Ovary (tissue), 9 donors: ENCODE results near the gene CHRND. TPM values are rescaled to one million over a fixed set of nuclear protein-coding genes. Genes with fewer than 3 reads are reported as not detected.

Experiments used
- DNase-seq, 5 donors: peaks; one replicate each; pipeline ENCODE4 v3.0.0-alpha.2; 2019 to 2020
- H3K27ac ChIP-seq, 2 donors: fragments of 200-600 bp; one replicate each; pipeline versions ENCODE4 v1.5.1 to v1.8.0; 2019 to 2022
- H3K27me3 ChIP-seq: fragments of 200-600 bp; one replicate; pipeline ENCODE4 v1.8.0; 2022
- H3K36me3 ChIP-seq: fragments of 200-600 bp; sonication (generic); one replicate; pipeline ENCODE4 v1.5.1; 2019
- H3K4me1 ChIP-seq: one replicate; pipeline ENCODE4 v1.8.1; 2013; ENCODE audit warnings: mild to moderate bottlenecking, moderate library complexity; ENCODE audit not compliant: insufficient read depth
- H3K4me3 ChIP-seq: fragments of 200-600 bp; sonication (generic); one replicate; pipeline ENCODE4 v1.5.1; 2017
- H3K9me3 ChIP-seq, 2 donors: fragments of 200-600 bp in 1 of 2; sonication (generic) in 1 of 2; one replicate each; pipeline versions ENCODE4 v1.5.1 to v1.8.1; 2013 to 2019; ENCODE audit warnings: mild to moderate bottlenecking in 1 of 2, moderate library complexity in 1 of 2
- EP300 ChIP-seq: sonication (generic); formaldehyde crosslinking; IDR thresholded peaks from one replicate; pipeline ENCODE4 v1.6.1; 2017; ENCODE audit warnings: antibody characterized with exemption
- POLR2A ChIP-seq: fragments of 450-650 bp; IDR thresholded peaks from one replicate; pipeline ENCODE4 v1.6.1; 2017; ENCODE audit warnings: antibody characterized with exemption, mild to moderate bottlenecking, moderate library complexity
- WGBS, 3 donors: extraction: QIAGEN DNeasy Blood & Tissue Kit in 1 of 3; methylation state at CpG; one replicate each; pipeline versions ENCODE4 v1.1.5 to v1.1.7; 2013 to 2017; 5-methylcytosine and 5-hydroxymethylcytosine counted together
- intact Hi-C, 4 donors: fragments of 100-400 bp; cut with DNase I; formaldehyde crosslinking; loops; one replicate each; pipeline versions ENCODE4 v1.11.0 to v1.15.1; 2022 to 2023
- polyA plus RNA-seq, 2 donors: library from polyadenylated mRNA; stranded (reverse); fragments of 200-250 nt in 1 of 2; fragments of 350-450 nt in 1 of 2; fragmentation: Illumina TruSeq in 1 of 2; extraction: RNeasy Lipid Tissue Mini Kit (QIAGEN cat#74804) in 1 of 2; gene quantifications; one replicate each; pipeline ENCODE4 v1.2.3, GENCODE V29; 2013 to 2014
- total RNA-seq, 7 donors: library from RNA; depleted of rRNA in 2 of 7; stranded (reverse); fragments of >200 nt in 2 of 7; fragmentation: NEBNext Ultra II Directional in 3 of 7; extraction: Animal tissue kit (Norgen Biotek cat#: 25700) in 3 of 7; gene quantifications; one replicate each; pipeline versions ENCODE4 v1.1.0 to v1.2.4, GENCODE V29; 2016 to 2023
- TF ChIP-seq, protein P1 (sequence below), 3 donors: fragments of 450-650 bp in 2 of 3; fragments of 200-600 bp in 1 of 3; IDR thresholded peaks; one replicate each; pipeline versions ENCODE4 v1.5.1 to v1.8.0; 2016 to 2022; ENCODE audit warnings: antibody characterized with exemption in 3 of 3, mild to moderate bottlenecking in 1 of 3
- donor health status: DM: no; HTN: no; CAD: no; lungs with moderate emphysema.
- donor health status: DM: no; HTN: no; CAD: no.
- donor health status: Bipolar disorder and iron deficiency.
- donor health status: DM: yes; HTN: yes; CAD: no.
- donor health status: DM: no; HTN: no; CAD: no.
- donor health status: DM: yes; HTN: yes; CAD: no.

CHRND gene
- total and polyA plus RNA-seq, 9 donors = 0.28 to 0.40 TPM; not detected in 7

GRCh38 chr2:232533944-232534710, 8.2 kb downstream of the CHRND start:
- no peaks in the 10 kb centered on the region for H3K27me3 ChIP-seq

DNA sequence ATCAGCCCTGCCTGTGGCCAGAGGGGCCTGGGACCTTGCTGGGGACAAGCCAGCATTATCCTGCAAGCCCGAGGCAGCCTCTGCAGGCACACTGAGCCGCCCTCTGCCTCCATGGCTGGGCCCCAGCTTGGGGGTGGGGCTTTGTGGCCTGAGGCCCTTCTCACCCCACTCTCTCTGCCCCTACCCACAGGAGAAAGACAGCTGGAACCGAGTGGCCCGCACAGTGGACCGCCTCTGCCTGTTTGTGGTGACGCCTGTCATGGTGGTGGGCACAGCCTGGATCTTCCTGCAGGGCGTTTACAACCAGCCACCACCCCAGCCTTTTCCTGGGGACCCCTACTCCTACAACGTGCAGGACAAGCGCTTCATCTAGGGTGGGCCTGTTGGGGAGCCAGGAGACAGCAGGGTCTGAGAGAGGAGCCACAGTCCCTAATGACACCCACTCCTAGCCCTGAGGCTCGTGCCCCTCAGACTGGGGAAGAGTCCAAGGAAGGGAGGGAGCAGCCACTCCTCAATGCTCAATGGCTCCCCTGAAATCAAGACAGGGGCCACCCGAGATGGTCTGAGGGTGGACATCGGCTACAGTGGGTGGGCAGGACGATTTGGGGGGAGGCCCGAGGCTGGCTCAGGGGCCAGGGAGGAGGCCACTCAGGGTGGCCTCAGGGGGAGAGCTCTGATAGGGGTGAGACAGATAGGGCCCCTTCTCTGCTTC, 9.1 kb downstream of the CHRND start:
- H3K4me3 ChIP-seq = no peak overlapping the region
- no peaks in the 10 kb centered on the region for H3K27me3 ChIP-seq
- H3K27ac ChIP-seq = no peak overlapping the region
- intact Hi-C loops = no loop called here
- WGBS, 3 donors = 71 to 77% (median 76%) methylated on average over 14 of the region's 14 CpGs
- H3K36me3 ChIP-seq = no peaks in the 10 kb centered on the region
- DNase-seq = peak in 3 of 5 donors; percentile 10 to 19 (median 12)
- H3K9me3 ChIP-seq = peaks cover 0 to 3% of the 10 kb centered on the region in 2 donors
- TF ChIP-seq, protein P1, sequence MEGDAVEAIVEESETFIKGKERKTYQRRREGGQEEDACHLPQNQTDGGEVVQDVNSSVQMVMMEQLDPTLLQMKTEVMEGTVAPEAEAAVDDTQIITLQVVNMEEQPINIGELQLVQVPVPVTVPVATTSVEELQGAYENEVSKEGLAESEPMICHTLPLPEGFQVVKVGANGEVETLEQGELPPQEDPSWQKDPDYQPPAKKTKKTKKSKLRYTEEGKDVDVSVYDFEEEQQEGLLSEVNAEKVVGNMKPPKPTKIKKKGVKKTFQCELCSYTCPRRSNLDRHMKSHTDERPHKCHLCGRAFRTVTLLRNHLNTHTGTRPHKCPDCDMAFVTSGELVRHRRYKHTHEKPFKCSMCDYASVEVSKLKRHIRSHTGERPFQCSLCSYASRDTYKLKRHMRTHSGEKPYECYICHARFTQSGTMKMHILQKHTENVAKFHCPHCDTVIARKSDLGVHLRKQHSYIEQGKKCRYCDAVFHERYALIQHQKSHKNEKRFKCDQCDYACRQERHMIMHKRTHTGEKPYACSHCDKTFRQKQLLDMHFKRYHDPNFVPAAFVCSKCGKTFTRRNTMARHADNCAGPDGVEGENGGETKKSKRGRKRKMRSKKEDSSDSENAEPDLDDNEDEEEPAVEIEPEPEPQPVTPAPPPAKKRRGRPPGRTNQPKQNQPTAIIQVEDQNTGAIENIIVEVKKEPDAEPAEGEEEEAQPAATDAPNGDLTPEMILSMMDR (IDR thresholded peaks at IDR 0.05) = no peak
- TF ChIP-seq EP300 (no peak), POLR2A (no peak)
- H3K4me1 ChIP-seq = no peaks in the 10 kb centered on the region

More at GRCh38 chr2:232533944-232534710, 8.2 kb downstream of the CHRND start:
- no peaks in the 10 kb centered on the region for H3K36me3 ChIP-seq
- H3K27ac ChIP-seq = no peak overlapping the region
- H3K9me3 ChIP-seq = peaks cover 0 to 3% of the 10 kb centered on the region in 2 donors
- H3K4me3 ChIP-seq = no peak overlapping the region
- H3K4me1 ChIP-seq = no peaks in the 10 kb centered on the region
- WGBS, 3 donors = 20 to 23% (median 23%) methylated on average over 13 of the region's 13 CpGs
- TF ChIP-seq, protein P1 (IDR thresholded peaks at IDR 0.05) = no peak
- TF ChIP-seq POLR2A (no peak), EP300 (no peak)
- DNase-seq = peak in 2 of 5 donors; percentile 12 to 37
- intact Hi-C loops = no loop called here

DNA sequence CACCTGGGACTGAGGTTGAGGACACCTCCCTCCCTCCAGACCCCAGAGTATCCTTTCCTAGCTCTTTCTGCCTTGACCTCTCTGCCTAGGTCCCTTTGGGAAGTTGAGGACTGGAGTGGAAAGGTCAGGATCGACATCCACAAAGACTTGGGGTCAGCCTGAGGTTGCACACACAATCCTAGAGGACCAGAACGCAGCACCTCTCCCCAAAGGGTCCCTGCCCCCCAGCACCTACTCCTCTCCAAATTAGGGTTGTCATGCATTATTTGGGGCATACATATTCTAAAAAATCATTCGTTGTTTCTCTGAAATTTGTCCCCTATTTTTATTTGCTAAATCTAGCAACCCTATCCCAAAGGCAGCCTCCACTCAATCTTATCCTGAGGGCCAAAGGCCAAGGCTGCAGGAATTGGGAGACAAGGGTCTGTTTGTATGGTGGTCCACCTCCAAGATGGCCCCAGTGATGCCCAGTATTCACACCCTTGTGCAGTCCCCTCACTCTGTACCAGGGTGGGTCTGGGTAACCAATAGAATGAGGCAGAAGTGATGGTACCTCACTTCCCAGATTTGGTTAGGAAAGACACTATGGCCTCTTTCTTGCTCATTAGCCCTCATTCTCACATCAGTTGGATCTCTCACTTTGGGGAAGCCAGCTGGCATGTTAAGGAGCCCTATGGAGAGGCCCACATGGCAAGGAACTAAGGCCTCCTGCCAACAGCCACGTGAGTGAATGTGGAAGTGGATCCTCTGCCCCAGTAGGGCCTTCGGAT, 10.0 kb downstream of the CHRND start:
- DNase-seq = peak in 1 of 5 donors; percentile 1
- 87 to 91% (median 89%) methylated on average over 5 of the region's 5 CpGs for WGBS, 3 donors
- Histone ChIP-seq H3K9me3 (peaks cover 0 to 3% of the 10 kb centered on the region in 2 donors), H3K27me3 (no peaks in the 10 kb centered on the region), H3K36me3 (no peaks in the 10 kb centered on the region), H3K4me3 (no peak overlapping the region), H3K27ac (no peak overlapping the region), H3K4me1 (no peaks in the 10 kb centered on the region)
- no peak for TF ChIP-seq EP300
- TF ChIP-seq, protein P1 (IDR thresholded peaks at IDR 0.05) = no peak
- no peak for TF ChIP-seq POLR2A
- intact Hi-C loops = no loop called here

DNA sequence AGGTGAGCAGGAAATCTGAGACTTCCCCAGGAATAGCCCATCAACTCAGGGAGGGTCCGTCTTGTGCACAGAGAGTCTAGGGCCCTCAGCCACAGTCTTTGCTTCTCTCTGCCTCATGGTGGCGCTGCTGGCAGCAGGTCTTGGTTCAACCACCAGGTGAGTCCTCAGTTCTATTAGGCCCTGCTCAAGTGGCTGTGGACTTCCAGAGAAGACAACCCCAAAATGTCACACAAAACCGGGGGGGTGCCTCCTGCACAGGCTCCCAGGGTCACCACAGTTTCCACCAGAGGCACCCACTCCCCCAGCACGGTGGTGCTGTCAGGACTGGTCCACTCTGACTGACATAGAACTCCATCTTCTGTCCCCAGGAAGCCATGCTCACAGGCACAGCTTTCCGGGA, 11.1 kb downstream of the CHRND start:
- Histone ChIP-seq H3K27ac (no peak overlapping the region), H3K9me3 (peaks cover 0 to 3% of the 10 kb centered on the region in 2 donors), H3K4me1 (no peaks in the 10 kb centered on the region), H3K27me3 (no peaks in the 10 kb centered on the region), H3K4me3 (no peak overlapping the region), H3K36me3 (no peaks in the 10 kb centered on the region)
- TF ChIP-seq EP300 = no peak
- TF ChIP-seq, protein P1 (IDR thresholded peaks at IDR 0.05) = no peak
- intact Hi-C loops = no loop called here
- peak in 2 of 5 donors; percentile 6 to 13 for DNase-seq
- whole genome bisulfite sequencing, 3 donors = 60 to 66% (median 61%) methylated on average over 5 of the region's 5 CpGs
